Activated T-helper 17 cell treated with anti-CD3 and anti-CD28 coated beads, Interleukin-2, amount 50 U/mL, for 72 hours (primary cell): Measurements from ENCODE around the gene NR2F2. TPM values are rescaled to one million over a fixed set of nuclear protein-coding genes. Genes with fewer than 3 reads are reported as not detected.

Experiments
- ATAC-seq: fragments of 150-1000 bp; cut with Tn5 transposase; replicated peaks from 2 replicates; pipeline ENCODE4 v1.10.0; 2021; ENCODE audit warnings: mild to moderate bottlenecking, moderate library complexity
- H3K27ac Mint-ChIP-seq: one replicate; pipeline ENCODE4 v1.8.0; 2022; ENCODE audit warnings: mixed read lengths
- H3K27me3 Mint-ChIP-seq: one replicate; pipeline ENCODE4 v1.8.0; 2022; ENCODE audit warnings: mixed read lengths
- H3K36me3 Mint-ChIP-seq: one replicate; pipeline ENCODE4 v1.8.0; 2022; ENCODE audit warnings: low read depth, mild to moderate bottlenecking, mixed read lengths
- H3K4me1 Mint-ChIP-seq: one replicate; pipeline ENCODE4 v1.8.0; 2022; ENCODE audit warnings: mixed read lengths
- H3K4me3 Mint-ChIP-seq: one replicate; pipeline ENCODE4 v1.8.0; 2022; ENCODE audit warnings: mild to moderate bottlenecking, mixed read lengths
- H3K9me3 Mint-ChIP-seq: one replicate; pipeline ENCODE4 v1.8.0; 2022; ENCODE audit warnings: mixed read lengths
- total RNA-seq, 2 donors: library from RNA; stranded (reverse); gene quantifications; one replicate each; pipeline ENCODE4 v1.2.3, GENCODE V29; 2022

NR2F2 gene
- total RNA-seq, 2 donors from 2014 or later, result not detected

DNA sequence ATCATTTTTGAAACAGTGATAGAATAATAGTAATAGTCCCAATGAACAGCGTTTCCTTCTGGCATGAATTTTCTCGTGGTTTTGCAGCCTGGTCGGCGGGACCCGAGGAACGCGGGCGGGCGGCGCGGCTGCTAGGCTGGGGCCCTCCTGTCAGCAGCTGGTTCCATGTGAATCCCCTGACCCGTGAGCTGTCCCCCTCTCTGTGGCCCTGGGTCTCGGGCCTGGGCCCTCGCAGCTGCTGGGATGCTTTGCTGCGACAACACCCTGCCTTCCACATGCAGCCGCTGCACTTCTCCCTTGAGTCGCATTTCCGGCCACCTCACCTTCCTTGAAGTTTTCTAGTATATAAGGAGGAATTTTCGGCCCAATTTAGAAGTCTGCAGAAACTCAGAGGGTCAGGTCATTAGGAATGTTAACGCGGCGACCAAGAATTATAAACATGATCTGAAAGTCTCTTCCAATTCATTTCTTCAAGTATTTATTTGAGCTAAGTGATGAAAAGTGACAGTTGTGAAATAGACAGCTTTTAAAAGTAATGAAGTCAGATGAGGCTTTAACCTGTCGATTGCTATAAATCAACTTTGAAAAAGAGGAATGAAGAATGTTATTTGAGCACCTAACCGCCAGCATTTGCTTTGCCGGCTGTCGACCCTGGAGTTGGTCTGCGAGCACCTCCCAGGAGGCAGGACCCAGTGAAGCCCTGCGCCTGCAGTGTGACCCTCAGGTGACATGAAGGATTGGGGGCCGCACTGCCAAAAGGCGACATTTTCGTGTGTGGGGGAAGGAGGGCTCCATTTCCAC lies 27.7 kb downstream of the NR2F2 start:
- Mint-ChIP-seq H3K27ac (no peak overlapping the region), H3K4me1 (peaks cover 9% of the 10 kb centered on the region), H3K4me3 (peak overlapping the region; percentile 65), H3K27me3 (peaks cover 38% of the 10 kb centered on the region), H3K9me3 (peaks cover 4% of the 10 kb centered on the region), H3K36me3 (peaks cover 11% of the 10 kb centered on the region)
- ATAC-seq, result no peak

DNA sequence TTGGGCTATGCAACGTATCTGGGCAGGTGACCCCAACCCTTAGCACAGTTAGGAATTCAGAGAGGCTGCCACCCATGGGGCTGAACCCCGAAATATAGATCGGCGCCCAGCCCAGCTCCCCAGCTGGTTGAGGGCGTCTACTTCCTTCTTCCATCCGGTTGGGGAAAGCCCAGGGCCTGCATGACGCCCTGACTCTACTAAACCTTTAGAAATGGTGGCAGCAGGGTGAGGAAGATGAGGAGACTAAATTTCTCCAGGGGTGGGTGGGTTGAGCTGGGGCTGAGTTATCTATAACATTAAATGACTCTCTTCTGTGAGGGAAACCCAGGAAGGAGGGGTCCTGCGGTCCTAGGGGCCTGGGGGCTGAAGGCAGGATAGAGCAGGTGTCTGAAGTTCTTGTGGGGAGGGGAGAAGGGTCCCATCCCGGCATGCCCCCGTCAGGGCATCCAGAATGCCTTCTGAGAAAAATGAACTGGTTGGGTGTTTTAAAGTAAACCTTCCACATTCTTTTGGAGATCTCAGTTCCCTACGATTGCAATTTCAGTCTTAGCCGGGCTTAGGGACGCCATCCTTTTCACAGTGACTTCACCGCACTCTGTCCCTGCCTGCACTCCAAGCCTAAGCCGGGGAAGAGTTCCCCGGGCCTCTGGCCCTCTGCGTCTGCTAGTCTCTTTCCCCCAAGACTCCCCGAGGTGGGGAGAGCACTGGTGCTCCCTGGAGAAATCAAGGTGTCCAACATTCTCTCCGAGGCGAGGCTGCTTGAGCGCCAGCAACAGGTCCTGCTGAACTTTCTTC lies 28.5 kb downstream of the NR2F2 start:
- no peak for ATAC-seq
- Mint-ChIP-seq H3K9me3 (peaks cover 4% of the 10 kb centered on the region), H3K27me3 (peaks cover 42% of the 10 kb centered on the region), H3K4me1 (peaks cover 9% of the 10 kb centered on the region), H3K36me3 (peaks cover 11% of the 10 kb centered on the region), H3K4me3 (no peak overlapping the region), H3K27ac (no peak overlapping the region)

DNA sequence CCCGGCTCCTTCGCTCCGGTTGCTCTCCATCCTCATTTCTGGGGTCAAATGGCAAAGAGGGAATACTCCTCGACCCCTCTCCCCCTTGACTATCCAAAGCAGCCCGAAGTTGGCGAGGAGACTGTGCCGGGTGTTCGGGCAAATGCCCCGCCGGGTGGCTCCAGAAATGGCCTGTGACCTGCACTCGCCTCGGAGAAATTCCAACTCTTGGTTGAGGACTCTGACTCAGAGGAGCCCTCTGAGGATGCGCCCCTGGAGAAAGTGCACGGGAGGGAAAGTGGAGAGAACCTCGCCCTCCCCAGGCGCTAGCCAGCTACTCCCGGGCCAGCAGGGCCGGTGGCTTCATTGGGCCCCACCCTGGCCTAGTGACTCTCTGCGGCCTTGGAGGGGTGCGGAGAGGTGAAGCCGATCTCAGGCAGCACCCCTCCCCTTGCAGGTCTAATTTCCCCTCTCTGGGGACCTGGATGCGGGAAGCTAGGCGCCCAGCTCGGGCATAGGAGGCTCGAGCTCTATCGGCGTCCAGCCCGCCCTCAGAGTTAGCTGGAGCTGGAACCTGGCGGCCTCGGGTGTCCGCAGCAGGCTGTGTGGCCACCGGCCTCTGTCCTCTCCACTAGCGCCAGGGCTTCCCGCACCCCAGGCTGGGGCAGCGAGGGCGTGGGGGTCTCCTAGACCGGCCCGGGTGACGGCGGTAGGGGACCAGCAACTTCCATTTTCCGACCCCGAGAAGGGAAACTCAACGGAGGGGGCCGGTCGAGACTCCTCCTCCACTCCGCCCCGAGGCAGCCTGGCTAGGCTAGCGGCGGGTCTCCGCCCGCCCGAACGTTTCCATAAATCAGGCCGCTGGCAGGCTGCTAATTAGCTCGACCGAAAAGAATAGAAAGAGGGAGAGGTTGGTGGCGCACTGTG lies 29.4 kb downstream of the NR2F2 start:
- Mint-ChIP-seq H3K27ac (no peak overlapping the region), H3K27me3 (peaks cover 46% of the 10 kb centered on the region), H3K4me3 (no peak overlapping the region), H3K4me1 (peaks cover 9% of the 10 kb centered on the region), H3K9me3 (peaks cover 4% of the 10 kb centered on the region), H3K36me3 (peaks cover 11% of the 10 kb centered on the region)
- no peak for ATAC-seq

DNA sequence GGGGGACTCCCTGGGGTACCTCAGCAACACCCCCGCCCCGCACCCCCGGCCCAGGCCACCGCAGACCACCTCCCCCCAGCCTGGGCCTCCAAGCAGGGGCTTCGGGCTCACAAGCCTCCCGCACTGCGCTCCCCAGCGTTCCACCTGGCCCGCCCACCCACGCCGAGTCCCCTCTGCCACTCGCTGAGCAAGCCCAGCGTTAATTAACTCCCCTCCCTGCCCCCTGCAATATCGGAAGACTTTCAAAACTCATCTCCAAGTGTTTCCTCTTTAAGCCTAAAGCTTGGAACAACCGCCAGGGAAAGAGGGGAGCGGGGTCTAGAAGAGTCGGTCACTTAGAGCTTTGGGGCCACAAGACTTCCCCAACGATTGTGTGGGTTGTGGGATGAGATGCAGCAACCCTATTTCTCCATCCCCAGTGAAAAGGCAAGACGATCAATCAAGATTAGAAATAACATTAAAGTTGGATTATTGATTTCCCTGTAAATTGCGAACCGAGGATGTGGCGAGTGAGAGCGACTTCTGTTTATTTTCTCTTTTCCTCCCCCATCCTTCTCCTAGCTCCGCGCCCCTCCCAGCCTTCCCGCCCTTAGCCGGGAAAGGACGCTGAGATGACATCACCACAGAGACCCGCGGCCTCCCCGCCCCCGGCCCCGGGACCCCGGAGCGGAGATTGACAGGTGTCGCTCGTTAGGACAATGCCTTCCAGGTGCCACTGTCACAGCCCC lies 30.2 kb downstream of the NR2F2 start:
- ATAC-seq, result no peak
- Mint-ChIP-seq H3K36me3 (peaks cover 11% of the 10 kb centered on the region), H3K27me3 (peaks cover 43% of the 10 kb centered on the region), H3K27ac (no peak overlapping the region), H3K4me3 (no peak overlapping the region), H3K4me1 (peaks cover 9% of the 10 kb centered on the region), H3K9me3 (peaks cover 4% of the 10 kb centered on the region)

DNA sequence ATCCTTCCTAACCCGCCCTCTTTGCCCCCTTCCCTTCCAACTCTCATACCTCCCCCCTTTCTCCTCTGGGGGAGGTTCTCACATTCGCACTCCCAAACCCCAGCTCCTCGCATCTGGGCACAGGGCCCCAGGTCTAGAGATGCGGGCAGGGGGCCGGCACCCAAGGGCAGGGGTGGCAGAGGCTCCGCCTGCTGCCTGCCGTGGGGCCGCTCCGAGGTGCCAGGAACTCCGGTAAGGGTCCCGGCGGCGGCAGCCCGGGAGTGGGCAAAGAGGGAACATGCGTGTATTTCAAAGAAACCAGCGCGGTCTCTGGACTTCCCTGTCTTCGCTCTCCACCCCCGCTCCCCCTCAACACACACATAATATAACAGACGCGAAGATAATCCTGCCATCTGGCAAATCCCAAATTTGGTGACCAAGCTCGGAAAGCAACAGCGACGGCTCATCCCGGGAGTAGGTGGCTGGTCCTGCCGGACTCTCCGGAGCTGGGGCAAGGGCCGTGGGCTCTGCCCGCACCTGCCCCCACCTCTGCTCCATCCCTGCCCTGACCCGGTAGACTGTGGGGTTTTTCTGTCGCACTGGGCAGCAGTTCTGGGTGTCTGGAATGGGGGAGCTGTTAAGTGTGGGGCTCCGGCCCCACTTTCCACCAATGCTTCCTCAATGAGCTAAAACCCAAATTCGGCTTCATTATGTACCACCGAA lies 31.0 kb downstream of the NR2F2 start:
- Mint-ChIP-seq H3K27ac (no peak overlapping the region), H3K27me3 (peaks cover 42% of the 10 kb centered on the region), H3K4me3 (no peak overlapping the region), H3K4me1 (peaks cover 9% of the 10 kb centered on the region), H3K9me3 (peaks cover 4% of the 10 kb centered on the region), H3K36me3 (peaks cover 11% of the 10 kb centered on the region)
- ATAC-seq, result no peak

DNA sequence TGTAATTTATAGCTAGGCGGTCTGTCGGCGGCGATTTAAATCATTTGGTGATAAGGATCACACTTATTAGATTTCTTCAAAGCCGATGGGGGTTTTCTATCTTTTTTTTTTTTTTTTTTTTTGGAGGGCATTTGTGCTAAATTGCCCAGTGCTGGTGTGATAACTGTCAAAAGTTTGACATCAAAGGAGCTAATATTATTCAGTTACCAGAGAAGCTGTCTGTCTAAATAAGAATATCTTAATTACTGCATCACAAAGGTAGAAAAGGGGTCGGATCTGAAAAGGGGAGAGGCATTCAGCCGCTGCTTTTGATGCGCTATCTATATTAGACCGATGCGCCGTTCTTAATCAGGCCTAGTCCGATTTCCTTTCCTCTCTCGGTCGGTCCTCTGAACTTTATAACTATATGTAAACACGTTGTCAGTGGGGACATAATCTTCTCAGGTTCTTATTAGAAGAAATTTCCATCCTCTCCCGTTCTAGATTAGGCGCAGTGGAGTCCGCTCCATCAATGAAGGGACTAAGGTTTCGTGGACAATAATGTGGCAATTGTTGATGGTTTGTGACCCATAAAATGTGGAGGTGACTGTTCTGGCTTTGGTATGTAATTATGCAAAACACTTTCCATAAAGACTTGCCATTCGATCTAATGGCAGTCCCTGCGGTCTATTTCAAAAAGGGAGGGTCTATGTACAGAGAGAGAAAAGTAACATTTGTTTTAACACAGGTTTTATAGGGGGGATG lies 31.7 kb downstream of the NR2F2 start:
- Mint-ChIP-seq H3K27me3 (peaks cover 41% of the 10 kb centered on the region), H3K27ac (no peak overlapping the region), H3K9me3 (peaks cover 4% of the 10 kb centered on the region), H3K4me3 (no peak overlapping the region), H3K4me1 (peaks cover 4% of the 10 kb centered on the region), H3K36me3 (peaks cover 13% of the 10 kb centered on the region)
- ATAC-seq, result no peak

DNA sequence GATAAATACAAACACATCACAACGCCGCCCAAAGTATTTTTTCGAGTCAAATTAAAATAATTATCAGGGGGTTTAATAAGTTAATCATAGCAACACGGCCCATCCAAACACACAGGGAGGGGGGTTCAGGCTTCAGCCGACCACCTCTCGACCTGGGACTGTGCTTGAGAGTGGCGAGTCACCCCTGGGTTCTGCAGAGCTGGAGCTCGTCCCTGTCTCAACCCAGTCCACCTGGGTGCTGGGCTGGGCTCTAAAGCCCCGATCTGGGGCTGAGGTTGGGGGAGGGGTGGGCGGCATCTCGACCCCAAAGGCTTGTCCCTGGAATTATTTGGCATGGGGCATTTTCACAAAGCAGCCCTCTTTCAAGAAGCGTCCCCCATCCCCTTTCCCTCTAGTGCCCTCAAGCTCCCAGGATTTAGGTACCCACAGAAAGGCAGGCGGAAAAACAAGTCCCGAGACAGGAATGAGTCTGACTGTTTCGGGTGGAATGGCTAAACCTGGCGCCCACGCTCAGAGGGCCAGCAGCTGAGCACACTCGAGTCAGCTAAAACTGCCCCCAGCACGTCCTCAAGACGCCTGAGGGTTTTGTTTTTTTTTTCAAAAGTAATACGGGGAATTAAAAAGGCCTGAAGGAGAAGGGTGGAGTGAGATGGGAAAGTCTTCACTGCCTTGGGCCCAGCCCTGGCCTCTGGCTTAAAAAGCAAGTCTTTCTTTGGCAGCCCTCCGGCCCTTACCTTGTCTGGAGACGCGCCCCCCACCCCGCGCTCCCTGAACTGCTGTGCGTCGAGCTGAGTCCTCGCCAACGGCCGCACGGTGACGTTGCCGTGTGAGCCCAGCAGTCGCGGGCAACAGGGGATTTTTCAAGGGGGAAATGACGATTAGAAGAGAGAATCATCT lies 32.5 kb downstream of the NR2F2 start:
- H3K9me3 Mint-ChIP-seq, result peaks cover 4% of the 10 kb centered on the region
- H3K27ac Mint-ChIP-seq, result no peak overlapping the region
- H3K4me3 Mint-ChIP-seq, result no peak overlapping the region
- H3K4me1 Mint-ChIP-seq, result peaks cover 3% of the 10 kb centered on the region
- H3K36me3 Mint-ChIP-seq, result peaks cover 9% of the 10 kb centered on the region
- peaks cover 41% of the 10 kb centered on the region for H3K27me3 Mint-ChIP-seq
- ATAC-seq, result no peak

DNA sequence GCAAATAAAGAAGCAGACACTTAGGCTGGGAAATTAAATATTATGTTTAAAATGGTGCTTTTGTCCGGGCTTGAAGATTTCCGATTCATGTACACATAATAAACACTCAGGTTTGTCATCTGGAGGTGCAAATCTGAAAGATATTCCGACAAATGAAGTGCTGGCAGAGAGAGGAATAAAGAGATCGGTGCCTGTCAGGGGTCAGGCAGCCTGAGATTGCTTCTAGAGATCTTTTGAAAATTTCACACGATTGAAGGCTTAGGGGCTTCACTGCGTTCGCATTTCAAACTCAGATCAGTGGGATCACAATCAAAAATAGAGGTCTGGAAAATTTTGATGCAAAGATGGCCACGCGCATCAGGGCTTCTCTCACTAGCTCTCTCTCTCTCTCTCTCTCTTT lies 33.2 kb downstream of the NR2F2 start:
- H3K4me1 Mint-ChIP-seq, result no peaks in the 10 kb centered on the region
- ATAC-seq, result no peak
- peaks cover 4% of the 10 kb centered on the region for H3K9me3 Mint-ChIP-seq
- H3K27ac Mint-ChIP-seq, result no peak overlapping the region
- peaks cover 9% of the 10 kb centered on the region for H3K36me3 Mint-ChIP-seq
- H3K27me3 Mint-ChIP-seq, result peaks cover 38% of the 10 kb centered on the region
- no peak overlapping the region for H3K4me3 Mint-ChIP-seq

DNA sequence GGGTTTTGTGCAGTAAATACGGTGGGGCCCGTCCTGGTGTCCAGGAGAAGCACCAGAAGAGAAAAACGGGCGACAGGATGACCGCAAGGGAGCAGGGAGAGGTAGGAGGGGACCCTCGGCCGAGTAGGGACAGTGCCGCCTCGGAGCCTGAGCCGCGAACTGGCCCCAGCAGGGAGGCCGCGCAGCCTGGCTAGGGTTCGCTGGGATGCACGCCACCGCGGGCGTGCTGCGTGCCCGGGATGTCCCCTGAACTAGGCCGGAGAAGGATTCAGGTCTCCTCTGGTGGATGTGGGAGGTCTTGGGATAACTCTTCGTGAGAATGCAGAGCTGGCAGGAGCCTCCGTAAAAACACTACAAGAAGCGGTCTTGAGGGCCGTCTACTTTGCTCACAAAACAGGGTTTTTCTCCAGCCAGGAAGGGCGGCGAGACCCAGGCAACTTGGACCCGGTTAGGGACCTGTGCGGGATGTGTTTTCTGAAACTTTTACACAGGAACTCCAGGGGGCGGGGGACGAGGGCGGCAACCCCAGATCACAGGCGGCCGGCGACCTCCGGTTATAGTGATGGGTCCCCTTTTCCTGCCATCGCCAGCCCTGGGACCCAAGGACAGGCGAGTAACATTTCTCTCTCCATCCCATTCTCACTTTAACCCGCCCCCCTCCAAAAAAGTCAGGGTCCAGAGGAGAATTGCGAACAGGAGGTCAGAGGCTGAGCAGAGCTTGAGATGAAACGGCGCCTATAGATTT lies 35.5 kb downstream of the NR2F2 start:
- ATAC-seq, result no peak
- Mint-ChIP-seq H3K36me3 (peaks cover 9% of the 10 kb centered on the region), H3K27ac (no peak overlapping the region), H3K27me3 (peaks cover 43% of the 10 kb centered on the region), H3K4me1 (no peaks in the 10 kb centered on the region), H3K9me3 (peaks cover 4% of the 10 kb centered on the region), H3K4me3 (no peak overlapping the region)

DNA sequence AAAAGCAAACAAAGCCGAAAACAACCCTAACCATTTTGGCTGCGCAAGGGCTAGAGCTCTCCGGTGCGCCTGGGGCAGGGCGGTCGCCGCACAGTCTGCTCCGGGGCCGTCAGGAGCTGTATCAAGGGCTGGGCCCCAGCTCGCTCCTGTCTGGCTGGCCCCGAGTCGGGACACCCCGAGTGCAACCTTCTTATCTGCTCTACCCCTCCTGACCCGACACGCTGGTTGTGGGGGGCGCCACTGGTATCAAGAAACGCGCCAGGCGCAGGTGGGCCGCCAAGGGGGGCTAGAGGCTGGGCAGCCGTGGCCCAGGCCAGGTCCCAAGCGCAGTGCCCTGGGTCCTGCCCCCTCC lies 36.0 kb downstream of the NR2F2 start:
- H3K9me3 Mint-ChIP-seq, result peaks cover 4% of the 10 kb centered on the region
- no peak for ATAC-seq
- no peaks in the 10 kb centered on the region for H3K4me1 Mint-ChIP-seq
- H3K4me3 Mint-ChIP-seq, result no peak overlapping the region
- H3K27ac Mint-ChIP-seq, result no peak overlapping the region
- peaks cover 43% of the 10 kb centered on the region for H3K27me3 Mint-ChIP-seq
- H3K36me3 Mint-ChIP-seq, result peaks cover 9% of the 10 kb centered on the region

DNA sequence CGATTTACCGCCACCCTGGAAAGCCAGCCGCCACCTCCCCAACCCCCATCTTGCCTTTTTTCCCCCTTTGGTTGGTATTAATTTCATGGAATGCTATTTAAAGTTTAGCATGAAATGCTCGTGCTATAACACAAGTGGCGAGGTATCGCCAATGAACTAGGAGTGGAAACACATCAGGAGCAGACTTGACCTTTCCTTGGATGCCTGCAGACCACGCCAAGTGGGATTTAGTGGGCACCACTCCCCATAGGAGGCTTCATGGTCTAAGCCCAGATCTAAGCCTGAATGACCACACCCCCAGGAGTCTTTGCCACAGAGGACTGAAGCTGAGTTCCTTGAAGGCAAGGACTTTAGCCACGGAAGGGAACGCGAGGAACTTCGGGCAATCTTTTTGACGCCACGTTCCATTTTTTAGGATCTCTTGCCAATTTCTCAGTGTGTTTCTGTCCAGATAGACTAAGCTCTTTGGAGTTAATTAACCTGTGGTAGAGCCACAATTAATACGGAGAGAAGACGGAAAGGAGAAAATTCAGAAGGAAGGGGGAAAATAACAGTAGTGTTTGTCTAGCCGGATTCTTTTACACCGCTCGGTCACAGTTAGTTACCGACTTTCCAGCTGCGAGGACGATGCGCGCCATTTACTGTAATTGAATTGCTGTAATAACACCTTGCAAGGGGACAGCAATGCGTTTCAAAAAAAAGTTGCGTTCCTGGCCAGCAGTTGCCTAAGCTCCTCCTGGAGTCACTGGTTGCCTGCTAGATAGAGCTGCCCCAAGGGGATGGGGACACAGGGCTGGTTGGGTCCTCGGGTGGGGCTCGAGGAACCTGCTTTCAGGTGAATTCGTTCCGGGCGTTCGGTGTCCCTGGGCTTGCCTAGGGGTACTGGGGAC lies 37.1 kb downstream of the NR2F2 start:
- H3K4me1 Mint-ChIP-seq, result no peaks in the 10 kb centered on the region
- peaks cover 37% of the 10 kb centered on the region for H3K27me3 Mint-ChIP-seq
- H3K4me3 Mint-ChIP-seq, result no peak overlapping the region
- no peak overlapping the region for H3K27ac Mint-ChIP-seq
- H3K36me3 Mint-ChIP-seq, result peaks cover 5% of the 10 kb centered on the region
- peaks cover under 1% of the 10 kb centered on the region for H3K9me3 Mint-ChIP-seq
- ATAC-seq, result no peak
